GM18502 (cell line): ENCODE measurements around the gene KDM4B.

Experiments used
- ATAC-seq: cut with Tn5 transposase; IDR thresholded peaks from one replicate; pipeline ENCODE4 v1.9.1; 2021; ENCODE audit warnings: mild to moderate bottlenecking; ENCODE audit not compliant: unreplicated experiment, poor library complexity

KDM4B gene

GRCh38 chr19:5081443-5082161, 112.7 kb downstream of the KDM4B start:
- no peak for ATAC-seq

DNA sequence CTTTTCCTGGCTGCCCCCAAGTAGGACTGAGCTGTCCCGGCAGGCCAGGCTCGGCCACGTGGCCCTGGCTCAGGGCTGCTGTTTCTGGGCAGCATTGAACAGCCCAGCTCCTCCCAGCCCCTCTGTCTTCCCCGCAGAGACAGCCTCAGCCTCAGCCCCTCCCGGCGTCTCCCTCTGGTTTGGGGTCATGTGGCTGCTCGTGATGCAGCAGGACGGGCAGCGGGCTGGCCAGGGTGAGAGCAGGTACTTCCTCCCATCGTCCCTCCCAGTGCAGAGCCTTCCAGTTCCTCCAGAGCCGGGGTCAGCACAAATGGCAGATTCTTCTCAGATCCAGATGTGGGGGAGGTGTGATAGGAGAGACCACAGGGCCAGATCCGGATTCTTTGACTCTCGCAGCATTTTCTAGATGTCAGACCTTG, 114.6 kb downstream of the KDM4B start:
- ATAC-seq, result no peak

DNA sequence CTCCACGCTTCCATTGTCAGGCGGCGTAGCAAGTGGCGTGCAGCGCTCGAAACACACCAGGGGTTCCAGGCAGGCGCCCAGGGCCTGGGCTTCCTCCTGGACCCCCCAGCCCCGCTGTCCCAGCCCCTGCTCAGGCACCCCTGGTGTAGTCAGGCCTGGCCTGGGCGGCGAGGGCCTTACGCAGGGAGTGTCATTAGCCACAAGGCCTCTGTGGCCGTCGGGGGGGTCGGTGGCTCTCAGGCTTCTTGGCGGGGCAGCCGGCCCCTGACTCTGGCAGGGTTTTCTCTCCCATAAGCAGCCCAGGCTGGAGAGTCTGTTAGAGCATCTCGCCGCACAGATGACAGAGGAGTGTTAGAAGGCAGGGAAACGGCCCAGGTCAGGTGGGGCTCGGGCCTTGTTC, 116.7 kb downstream of the KDM4B start:
- no peak for ATAC-seq

DNA sequence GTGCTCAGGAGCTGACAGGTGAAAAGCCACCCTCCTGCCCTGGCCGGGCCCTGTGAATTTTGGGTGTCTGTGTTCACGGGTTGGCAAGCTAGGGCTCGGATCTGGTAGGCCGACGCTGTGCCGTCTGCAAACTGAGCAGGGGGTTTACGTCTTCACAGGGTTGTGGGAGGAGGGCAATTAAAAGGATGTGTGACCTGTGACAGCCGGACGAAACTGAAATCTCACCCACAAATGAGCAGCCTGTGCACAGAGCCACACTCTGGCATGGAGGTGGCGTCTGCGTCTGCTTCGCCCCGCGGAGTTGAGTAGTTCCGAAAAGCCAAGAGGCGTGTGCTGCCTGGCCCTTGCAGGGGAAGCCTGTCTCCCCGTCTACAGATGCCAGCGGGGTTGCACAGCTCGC, 117.3 kb downstream of the KDM4B start:
- ATAC-seq, result no peak

GRCh38 chr19:5086725-5087439, 118.0 kb downstream of the KDM4B start:
- ATAC-seq, result no peak

GRCh38 chr19:5089283-5089682, 120.4 kb downstream of the KDM4B start:
- no peak for ATAC-seq

DNA sequence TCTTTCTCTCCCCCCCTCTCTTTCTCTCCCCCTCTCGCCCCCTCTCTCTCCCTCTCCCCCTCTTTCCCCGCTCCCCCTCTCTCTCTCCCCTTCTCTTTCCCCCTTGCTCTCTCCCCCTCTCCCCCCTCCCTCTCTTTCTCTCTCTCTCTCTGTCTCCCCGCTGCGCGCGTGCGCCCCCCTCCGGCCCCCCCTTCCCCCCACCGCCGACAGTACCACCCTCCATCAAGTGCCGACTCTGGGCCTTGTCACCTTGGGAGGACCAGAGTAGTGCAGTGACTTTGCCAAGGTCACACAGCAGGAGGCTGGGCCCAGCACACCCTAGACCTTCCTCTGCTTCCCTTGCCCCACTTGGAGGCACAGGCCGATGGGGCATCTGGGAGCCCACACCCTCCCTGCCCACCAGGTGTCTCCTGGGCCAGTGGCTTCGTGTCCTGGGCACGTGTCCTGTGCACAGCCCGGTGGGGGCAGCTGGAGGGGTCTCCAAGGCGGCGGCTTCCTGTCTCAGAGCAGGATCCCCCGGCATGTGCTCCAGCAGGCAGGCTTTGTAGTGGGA, 121.6 kb downstream of the KDM4B start:
- ATAC-seq, result no peak

DNA sequence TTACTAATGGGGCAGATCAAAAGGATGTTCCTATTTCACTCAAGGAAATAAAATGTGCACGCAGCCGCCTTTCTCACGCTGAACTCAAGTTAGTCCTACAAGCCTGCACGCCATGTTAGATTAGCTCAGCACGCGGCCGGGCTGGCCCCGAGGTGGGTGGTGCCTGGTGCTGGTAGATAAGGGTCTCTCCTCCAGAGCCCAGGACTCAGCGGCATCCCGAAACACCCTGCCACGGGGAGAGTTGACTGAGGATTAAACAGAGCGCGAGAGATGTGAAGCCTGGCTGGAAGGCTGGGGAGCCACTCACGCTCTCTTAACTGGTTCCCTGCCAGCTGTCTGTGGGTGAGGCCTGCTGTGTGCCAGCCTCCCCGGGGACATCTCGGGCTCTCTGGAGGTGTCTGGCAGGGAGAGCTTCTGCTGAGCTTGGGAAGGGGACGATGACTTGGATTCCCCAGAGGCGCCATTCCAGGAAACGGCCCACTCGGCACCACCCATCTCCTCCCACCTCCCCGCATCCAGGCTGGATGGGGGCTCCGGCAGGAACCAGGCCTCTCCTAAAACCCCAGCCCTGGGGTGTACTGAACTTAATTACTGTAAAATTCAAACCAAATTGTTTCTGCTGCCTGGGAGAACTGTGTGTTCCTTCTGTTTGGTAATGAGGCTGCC, 122.2 kb downstream of the KDM4B start:
- no peak for ATAC-seq

DNA sequence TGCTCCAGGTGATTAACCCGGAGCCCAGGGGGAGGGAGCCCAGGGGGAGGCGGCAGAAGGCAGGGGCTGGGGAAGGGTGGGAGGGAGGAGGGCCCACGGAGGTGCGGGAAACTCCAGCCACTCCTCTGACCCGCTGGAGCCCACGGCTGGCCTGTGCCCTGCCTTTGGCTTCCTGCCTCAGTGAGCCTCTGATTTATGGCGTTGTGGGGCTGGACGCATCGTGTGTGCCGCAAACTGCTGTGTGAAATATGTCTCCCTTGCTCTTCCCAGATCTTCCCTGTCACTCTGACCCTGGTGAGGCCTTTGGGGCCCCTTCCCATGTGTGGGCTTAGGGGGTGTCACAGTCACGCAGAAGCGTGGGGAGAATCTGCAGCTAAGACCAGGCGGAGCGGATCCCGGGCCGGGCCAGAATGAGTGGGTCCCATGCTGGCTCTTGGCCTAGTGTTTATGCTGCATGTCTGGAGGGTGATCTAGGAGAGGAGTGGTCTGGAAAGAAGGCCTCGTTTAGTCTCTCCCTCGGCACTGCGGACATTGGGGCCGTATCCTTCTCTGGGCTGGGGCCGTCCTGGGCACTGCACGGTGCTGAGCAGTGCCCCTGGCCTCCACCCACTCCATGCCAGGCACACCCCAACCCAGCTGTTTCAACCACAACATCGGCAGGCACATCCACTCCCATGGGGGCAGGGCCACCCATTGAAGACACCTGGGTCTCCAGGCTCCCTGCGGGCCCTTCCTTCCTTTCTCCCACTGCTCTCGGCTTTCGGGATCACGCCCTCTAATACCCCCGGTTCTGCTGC, 123.0 kb downstream of the KDM4B start:
- no peak for ATAC-seq

DNA sequence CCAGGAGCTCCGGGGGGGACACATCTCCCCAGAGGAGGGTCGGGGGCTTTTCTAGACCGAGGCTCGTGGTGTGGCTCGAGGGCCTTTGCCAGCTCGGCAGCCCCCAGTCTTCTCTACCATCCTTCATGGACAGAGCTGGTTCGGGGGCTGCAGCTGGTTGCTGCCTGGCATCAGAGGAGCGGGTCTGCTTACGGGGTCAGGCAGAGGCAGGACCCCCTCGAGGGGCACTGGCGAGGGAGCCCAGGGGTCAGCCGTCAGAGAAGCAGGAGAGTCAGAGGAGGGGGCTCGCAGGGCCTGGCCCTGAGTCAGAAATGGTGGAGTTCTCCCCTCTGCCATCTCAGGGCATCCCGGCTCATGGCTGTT, 123.5 kb downstream of the KDM4B start:
- ATAC-seq, result no peak

DNA sequence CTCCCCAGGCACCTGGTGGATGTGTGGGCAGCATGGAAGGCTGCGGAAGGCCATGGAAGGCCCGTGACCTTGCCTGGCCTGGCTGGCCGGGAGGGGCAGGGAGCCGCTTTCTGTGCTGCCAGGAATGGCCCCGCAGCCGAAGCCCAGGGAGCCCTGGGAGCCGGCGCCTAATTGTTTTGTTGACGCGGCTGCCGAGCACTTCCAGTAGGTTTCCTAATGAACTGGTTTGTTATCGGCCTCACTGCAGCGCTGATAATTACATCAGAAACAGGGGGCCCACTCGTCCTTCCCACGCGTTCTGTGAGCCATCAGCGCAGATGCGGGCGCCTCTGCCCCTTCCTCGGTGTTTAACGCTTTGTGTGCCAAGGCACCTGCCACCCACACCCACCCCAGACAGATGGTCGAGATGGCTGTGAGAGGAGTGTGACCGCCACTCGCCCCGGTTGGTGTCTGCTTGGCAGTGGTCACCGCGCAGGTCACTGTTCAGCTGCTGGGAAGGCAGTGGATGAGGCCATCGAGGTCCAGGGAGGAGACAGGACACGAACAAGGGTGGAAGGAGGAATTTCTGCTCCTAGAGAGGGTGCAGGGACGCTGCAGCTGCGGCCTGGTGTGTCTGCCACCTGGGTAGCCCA, 124.5 kb downstream of the KDM4B start:
- no peak for ATAC-seq

DNA sequence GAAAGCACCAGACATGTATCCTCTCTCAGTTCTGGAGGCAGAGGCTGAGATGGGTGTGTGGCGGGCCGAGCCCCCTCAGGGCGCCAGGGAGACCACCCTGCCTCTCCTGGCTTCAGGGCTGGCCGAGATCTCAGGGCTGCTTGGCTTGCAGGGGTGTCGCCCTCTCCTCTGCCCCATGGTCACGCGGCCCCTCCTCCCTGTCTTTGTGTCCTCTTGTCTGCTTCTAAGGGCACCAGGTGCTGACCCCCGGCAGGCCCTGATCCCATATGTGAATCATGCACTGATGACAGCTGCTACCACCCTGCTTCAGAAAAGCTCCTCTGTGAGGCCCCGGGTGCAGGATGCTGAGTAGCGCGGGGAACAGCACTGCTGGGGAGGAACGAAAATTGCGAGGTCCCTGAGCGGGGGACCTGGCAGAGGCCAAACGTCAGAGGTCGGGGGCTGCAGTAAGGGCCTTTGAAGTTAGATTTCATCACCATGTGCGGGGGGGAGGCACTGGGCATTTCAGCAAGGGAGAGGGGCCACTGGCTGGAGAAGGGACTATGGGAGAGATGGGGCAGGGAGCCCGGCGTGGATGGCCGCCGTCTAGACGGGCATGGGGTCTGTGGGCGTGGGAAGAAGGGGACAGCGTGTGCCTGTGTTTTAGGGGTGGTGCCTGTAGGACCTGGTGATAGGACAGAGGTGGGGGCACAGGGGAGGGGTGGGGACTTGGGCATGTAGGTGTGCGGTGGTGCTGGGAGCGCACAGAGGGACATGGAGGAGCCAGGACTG, 125.2 kb downstream of the KDM4B start:
- ATAC-seq, result no peak

GRCh38 chr19:5094768-5095567, 126.1 kb downstream of the KDM4B start:
- no peak for ATAC-seq

DNA sequence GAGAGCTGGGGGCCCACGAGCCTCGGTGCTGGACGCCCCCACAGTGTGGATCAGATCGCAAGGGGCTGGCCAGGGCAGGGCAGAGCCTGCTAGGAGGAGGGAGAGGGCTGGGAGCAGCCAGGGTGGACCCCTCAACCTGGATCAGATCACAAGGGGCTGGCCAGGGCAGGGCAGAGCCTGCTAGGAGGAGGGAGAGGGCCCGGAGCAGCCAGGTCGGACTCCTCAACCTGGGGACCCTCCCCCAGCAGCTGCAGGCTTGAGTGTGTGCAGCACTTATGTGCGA, 126.6 kb downstream of the KDM4B start:
- ATAC-seq, result no peak

GRCh38 chr19:5096536-5096935, 127.6 kb downstream of the KDM4B start:
- ATAC-seq, result no peak

GRCh38 chr19:5097331-5097930, 128.5 kb downstream of the KDM4B start:
- ATAC-seq, result no peak

- no peak for ATAC-seq
These were observed 129.2 kb downstream of the KDM4B start for GRCh38 chr19:5097959-5098623.

DNA sequence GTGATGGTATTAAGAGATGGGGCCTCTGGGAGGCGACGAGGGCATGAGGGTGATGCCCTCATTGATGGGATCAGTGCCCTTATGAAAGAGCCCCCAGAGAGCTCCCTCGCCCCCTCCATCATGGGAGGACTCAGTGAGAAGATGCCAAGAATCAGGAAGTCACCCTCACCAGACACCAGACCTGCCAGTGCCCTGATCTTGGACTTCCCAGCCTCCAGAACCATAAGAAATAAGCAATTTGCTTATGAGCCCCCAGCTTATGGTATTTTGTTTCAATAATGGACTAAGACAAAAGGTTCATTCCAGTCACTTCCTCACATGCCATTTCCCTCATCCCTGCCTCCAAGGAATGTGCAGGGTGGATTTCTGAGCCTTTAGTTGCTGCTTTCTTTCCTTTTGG, 129.7 kb downstream of the KDM4B start:
- no peak for ATAC-seq
